Cerebellar nuclear complex (tissue), 1 donor: ENCODE measurements around the gene SLC5A12.
"Not testable (repeated sequence)": the region's sequence is repeated elsewhere in the genome, so short reads cannot be mapped to it uniquely, and the experiment has no call there.

Experiments used
- DNase-seq, 2 experiments: peaks; one replicate each; lab custom pipeline; 2025; lab: John Stamatoyannopoulos, UW

SLC5A12 gene

GRCh38 chr11:26651916-26652315 is 69.9 kb downstream of the SLC5A12 start:
- no peak for DNase-seq

GRCh38 chr11:26649884-26650283 is 72.0 kb downstream of the SLC5A12 start:
- DNase-seq, result no peak

GRCh38 chr11:26643314-26643713 is 78.5 kb downstream of the SLC5A12 start:
- not testable (repeated sequence) for DNase-seq

- DNase-seq, result no peak
Measured at GRCh38 chr11:26632691-26633159, 89.1 kb downstream of the SLC5A12 start.

- DNase-seq, result no peak
Measured at GRCh38 chr11:26626346-26626745, 95.5 kb downstream of the SLC5A12 start.

GRCh38 chr11:26623076-26623659 is 98.7 kb downstream of the SLC5A12 start:
- no peak for DNase-seq

- no peak for DNase-seq
Measured at GRCh38 chr11:26622181-26622580, 99.7 kb downstream of the SLC5A12 start.

- DNase-seq, result no peak
Measured at GRCh38 chr11:26621132-26621531, 100.7 kb downstream of the SLC5A12 start.

GRCh38 chr11:26620282-26621045 is 101.4 kb downstream of the SLC5A12 start:
- no peak for DNase-seq

- no peak for DNase-seq
Measured at GRCh38 chr11:26618441-26618840, 103.4 kb downstream of the SLC5A12 start.
